Tibial artery (tissue), 4 donors: ENCODE measurements around the gene LAMA2.

Source experiments
- DNase-seq, 2 donors: peaks; one replicate each; pipeline ENCODE4 v3.0.0-alpha.2; 2019
- H3K27ac ChIP-seq, 2 donors: fragments of 200-600 bp; sonication (generic) in 1 of 2; 1 replicate in 1 of 2; 2 replicates in 1 of 2; pipeline ENCODE4 v1.5.1; 2018 to 2019; ENCODE audit warnings: mild to moderate bottlenecking in 1 of 2
- H3K27me3 ChIP-seq, 2 donors: fragments of 200-600 bp; sonication (generic) in 1 of 2; one replicate each; pipeline versions ENCODE4 v1.5.1 to v1.6.0; 2016 to 2019
- H3K36me3 ChIP-seq, 3 donors: fragments of 200-600 bp; sonication (generic) in 2 of 3; one replicate each; pipeline ENCODE4 v1.5.1; 2016 to 2019; ENCODE audit warnings: mild to moderate bottlenecking in 2 of 3
- H3K4me1 ChIP-seq, 4 donors: fragments of 200-600 bp; sonication (generic) in 2 of 4; 1 replicate in 3 of 4; 2 replicates in 1 of 4; pipeline ENCODE4 v1.5.1; 2016 to 2019
- H3K4me3 ChIP-seq, 2 donors: fragments of 200-600 bp; sonication (generic) in 1 of 2; 1 replicate in 1 of 2; 2 replicates in 1 of 2; pipeline ENCODE4 v1.5.1; 2018 to 2019; ENCODE audit warnings: mild to moderate bottlenecking in 2 of 2
- H3K9me3 ChIP-seq, 3 donors: fragments of 200-600 bp; sonication (generic) in 1 of 3; one replicate each; pipeline ENCODE4 v1.5.1; 2016 to 2019
- CTCF ChIP-seq, 2 experiments: fragments of 200-600 bp in 1 of 2; fragments of 450-650 bp in 1 of 2; IDR thresholded peaks; one replicate each; pipeline ENCODE4 v1.5.1; 2017 to 2019; ENCODE audit warnings: antibody characterized with exemption in 2 of 2, mild to moderate bottlenecking in 1 of 2, moderate library complexity in 1 of 2
- intact Hi-C: fragments of 100-400 bp; cut with DNase I; formaldehyde crosslinking; loops from one replicate; pipeline ENCODE4 v1.15.0; 2023; ENCODE audit warnings: low total_unique reads

Gene LAMA2

GRCh38 chr6:129110690-129111343 is 227.9 kb downstream of the LAMA2 start:
- Histone ChIP-seq H3K9me3 (no peaks in the 10 kb centered on the region), H3K36me3 (no peaks in the 10 kb centered on the region), H3K27me3 (no peaks in the 10 kb centered on the region), H3K27ac (no peak overlapping the region), H3K4me1 (no peaks in the 10 kb centered on the region), H3K4me3 (no peak overlapping the region)
- intact Hi-C loops = no loop called here
- no peak for DNase-seq
- TF ChIP-seq CTCF (IDR thresholded peaks at IDR 0.05) = no peak

GRCh38 chr6:129111346-129111745 is 228.4 kb downstream of the LAMA2 start:
- H3K9me3 ChIP-seq = no peaks in the 10 kb centered on the region
- no peaks in the 10 kb centered on the region for H3K27me3 ChIP-seq
- intact Hi-C loops = no loop called here
- no peaks in the 10 kb centered on the region for H3K4me1 ChIP-seq
- H3K4me3 ChIP-seq = no peak overlapping the region
- DNase-seq = no peak
- no peak for TF ChIP-seq CTCF (IDR thresholded peaks at IDR 0.05)
- no peak overlapping the region for H3K27ac ChIP-seq
- no peaks in the 10 kb centered on the region for H3K36me3 ChIP-seq

GRCh38 chr6:129111853-129112252 is 228.9 kb downstream of the LAMA2 start:
- no peak for DNase-seq
- intact Hi-C loops = no loop called here
- no peak overlapping the region for H3K4me3 ChIP-seq
- no peaks in the 10 kb centered on the region for H3K27me3 ChIP-seq
- no peak for TF ChIP-seq CTCF (IDR thresholded peaks at IDR 0.05)
- H3K4me1 ChIP-seq = no peaks in the 10 kb centered on the region
- no peaks in the 10 kb centered on the region for H3K9me3 ChIP-seq
- H3K36me3 ChIP-seq = no peaks in the 10 kb centered on the region
- H3K27ac ChIP-seq = no peak overlapping the region

- DNase-seq = no peak
- H3K27ac ChIP-seq = no peak overlapping the region
Measured at GRCh38 chr6:129112591-129112990, 229.7 kb downstream of the LAMA2 start.

GRCh38 chr6:129113637-129114036 is 230.7 kb downstream of the LAMA2 start:
- intact Hi-C loops = no loop called here
- no peak overlapping the region for H3K27ac ChIP-seq
- TF ChIP-seq CTCF (IDR thresholded peaks at IDR 0.05) = no peak
- H3K4me3 ChIP-seq = no peak overlapping the region
- DNase-seq = no peak
- H3K36me3 ChIP-seq = no peaks in the 10 kb centered on the region
- no peaks in the 10 kb centered on the region for H3K27me3 ChIP-seq
- H3K4me1 ChIP-seq = no peaks in the 10 kb centered on the region
- H3K9me3 ChIP-seq = no peaks in the 10 kb centered on the region

More at GRCh38 chr6:129112591-129112990, 229.7 kb downstream of the LAMA2 start:
- Histone ChIP-seq H3K27me3 (no peaks in the 10 kb centered on the region), H3K9me3 (no peaks in the 10 kb centered on the region), H3K4me1 (no peaks in the 10 kb centered on the region), H3K4me3 (no peak overlapping the region), H3K36me3 (no peaks in the 10 kb centered on the region)
- intact Hi-C loops = no loop called here
- no peak for TF ChIP-seq CTCF (IDR thresholded peaks at IDR 0.05)
